HG02610 (cell line): ENCODE measurements around the gene AMHR2.
A peak's percentile ranks its signal among the peaks of the same experiment; 100 is the strongest.
"Not testable (repeated sequence)": the region's sequence is repeated elsewhere in the genome, so short reads cannot be mapped to it uniquely, and the experiment has no call there.

ENCODE experiments used
- ATAC-seq: cut with Tn5 transposase; IDR thresholded peaks from one replicate; pipeline ENCODE4 v1.9.1; 2021; ENCODE audit warnings: mild to moderate bottlenecking, moderate library complexity; ENCODE audit not compliant: unreplicated experiment

Gene AMHR2

DNA sequence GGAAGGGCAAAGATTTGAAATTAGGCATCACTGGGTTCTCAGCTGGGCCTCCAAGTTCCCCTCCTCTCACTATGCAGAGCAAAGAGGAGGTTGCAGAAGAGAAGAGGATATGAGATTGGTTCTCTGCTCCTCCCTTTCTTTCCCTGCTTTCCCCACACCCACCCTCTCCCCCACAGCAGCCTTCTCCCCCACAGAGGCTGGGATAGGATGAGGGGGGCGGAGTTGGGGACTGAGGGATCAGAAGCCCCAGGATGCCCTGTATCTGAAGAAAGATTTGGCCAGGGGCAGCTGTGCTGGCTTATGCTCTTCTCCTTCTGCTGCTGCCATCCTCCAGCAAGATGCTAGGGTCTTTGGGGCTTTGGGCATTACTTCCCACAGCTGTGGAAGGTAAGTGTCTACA is at the start of gene AMHR2:
TSS of gene AMHR2 (plus strand) at position 259 of the 400 bp plus-strand sequence. CDS start at position 339, 80 bp downstream.
- ATAC-seq = no peak

DNA sequence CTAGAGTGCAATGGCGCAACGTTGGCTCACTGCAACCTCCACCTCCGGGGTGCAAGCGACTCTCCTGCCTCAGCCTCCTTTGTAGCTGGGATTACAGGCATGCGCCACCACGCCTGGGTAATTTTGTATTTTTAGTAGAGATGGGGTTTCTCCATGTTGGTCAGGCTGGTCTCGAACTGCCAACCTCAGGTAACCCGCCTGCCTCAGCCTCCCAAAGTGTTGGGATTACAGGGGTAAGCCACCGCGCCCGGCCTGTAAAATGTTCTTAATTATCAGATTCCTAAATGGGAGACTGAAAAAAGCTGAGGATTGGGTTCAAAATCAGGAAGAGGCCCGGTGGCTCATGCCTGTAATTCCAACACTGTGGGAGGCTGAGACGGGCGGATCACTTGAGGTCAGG is 49.4 kb upstream of the AMHR2 start:
- ATAC-seq = not testable (repeated sequence)

DNA sequence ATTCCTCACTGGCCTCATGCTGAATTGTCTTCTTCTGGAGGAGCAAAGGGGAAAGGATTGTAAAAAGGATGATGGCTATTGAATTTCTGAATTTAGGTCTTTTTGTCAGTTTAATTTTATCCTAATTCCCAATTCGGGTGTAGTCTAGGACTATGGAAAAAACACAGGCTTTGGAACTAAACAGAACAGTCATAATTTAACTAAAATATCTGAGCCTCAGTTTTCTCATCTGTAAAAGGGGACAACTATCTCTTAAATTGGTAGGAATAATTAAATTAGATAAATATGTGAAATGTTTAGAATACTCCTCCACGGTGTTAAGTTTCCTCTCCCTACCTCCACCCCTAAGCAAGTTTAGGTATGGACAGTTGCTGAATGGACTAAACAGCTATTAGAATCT is 46.9 kb upstream of the AMHR2 start:
- no peak for ATAC-seq

DNA sequence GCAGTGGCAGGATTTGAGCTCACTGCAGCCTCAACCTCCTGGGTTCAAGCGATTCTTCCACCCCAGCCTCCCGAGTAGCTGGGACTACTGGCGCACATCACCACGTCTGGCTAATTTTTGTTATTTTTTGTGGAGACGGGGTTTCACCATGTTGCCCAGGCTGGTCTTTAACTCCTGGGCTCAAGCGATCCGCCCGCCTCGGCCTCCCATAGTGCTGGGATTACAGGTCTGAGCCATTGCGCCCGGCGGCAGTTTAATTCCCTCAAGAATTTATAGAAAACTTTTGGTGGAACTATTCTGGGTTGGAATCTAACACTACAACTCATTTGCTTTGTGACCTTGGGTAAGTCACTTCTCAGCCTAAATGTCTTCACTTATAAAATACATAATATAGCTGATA is 45.4 kb upstream of the AMHR2 start:
- no peak for ATAC-seq

DNA sequence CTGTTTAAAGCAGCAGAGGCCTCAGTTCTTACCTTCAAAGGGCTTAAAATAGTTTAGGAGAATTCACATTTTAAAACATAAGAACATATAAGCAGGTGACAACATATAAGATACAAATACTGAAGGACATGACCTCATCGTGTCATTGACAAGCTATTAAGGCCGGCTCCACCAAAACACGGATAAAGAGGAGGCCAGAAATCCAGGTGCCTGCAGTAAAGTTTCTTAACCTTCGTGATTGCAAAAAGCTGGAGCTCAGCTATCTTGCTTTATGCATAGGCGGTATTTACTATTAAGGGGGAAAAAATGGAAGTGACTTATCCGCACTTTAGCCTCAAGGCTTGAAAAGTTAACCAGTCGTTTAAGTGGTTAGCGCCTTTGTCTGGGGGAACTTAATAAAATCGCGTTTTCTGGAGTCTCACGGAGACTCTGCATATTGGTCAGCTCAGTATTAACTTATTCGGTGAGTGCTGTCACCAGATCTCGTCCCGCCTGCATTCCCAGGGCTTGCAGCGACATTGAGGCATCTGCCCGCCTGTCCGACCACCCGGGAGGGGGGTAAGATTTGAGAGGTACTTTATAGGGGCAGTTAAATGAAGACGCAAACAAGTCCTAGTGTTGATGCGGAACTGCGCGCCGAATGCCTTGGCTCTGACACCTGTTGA is 44.8 kb upstream of the AMHR2 start:
- no peak for ATAC-seq

DNA sequence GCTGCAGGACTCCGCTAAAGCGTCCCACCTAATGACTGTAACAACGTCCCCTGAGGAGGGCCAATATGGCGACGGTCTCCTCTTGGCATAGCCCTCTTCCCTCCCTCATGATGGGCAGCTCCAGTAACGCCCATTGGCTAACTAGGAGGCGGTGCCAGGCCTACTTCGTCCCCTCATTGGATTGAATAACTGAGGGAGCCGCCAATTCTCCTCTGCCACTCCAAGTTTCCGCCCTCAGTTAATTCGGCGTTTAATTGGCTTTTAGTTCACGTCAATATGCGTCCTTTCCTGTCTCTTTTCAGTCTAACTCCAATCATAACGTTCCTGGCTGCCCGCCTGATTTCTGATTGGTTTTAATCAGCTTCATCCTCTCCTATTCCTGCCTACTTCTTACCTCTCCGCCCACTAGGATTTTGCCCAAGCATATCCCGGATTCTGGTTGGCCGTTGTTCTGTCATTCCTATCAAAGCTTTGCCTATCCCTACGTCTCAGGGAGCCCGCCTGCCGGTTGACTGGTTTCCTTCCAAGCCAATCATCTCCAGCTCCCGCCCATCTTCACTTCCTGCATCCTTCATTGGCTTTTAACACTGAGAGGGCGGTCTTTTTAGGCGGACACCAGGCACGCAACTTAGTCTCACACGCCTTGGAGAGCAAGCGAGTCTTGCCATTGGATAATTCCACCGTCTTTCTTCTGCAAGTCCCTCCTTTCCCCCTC is 44.1 kb upstream of the AMHR2 start:
- peak; percentile 73 for ATAC-seq

DNA sequence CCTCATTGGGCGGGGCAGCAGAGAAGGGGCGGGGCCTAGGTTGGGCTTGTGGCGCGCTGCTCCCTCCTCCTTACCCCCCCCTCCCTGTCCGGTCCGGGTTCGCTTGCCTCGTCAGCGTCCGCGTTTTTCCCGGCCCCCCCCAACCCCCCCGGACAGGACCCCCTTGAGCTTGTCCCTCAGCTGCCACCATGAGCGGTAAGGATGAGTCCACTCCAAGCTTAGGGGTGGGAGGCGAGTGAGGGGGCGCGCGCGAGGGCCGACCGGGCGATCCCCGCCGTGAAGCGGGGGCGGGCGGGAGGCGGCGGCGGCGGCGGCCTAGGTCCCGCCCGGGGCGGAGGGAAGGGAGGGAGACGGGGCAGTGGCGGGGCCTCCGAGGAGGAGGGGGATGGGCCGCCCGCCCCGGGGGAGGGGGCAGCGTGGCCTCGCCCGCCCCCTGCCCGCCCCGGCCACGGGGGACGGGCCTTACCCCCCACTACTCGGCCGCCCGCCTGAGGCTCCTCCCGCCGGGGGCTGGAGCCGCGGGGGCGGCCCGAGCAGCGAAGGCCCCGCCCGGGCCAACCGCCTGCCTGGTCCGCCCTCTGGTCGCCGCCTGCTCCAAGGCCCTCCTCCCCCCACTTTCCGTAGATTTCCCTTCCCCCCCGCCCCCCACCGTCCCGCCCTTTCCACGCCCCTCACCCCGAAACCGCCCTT is 43.4 kb upstream of the AMHR2 start, which contains the start of gene SP1:
TSS of gene SP1 (plus strand) at position 73 of the 690 bp plus-strand sequence. CDS start at position 189, 116 bp downstream.
- ATAC-seq = peak; percentile 47

DNA sequence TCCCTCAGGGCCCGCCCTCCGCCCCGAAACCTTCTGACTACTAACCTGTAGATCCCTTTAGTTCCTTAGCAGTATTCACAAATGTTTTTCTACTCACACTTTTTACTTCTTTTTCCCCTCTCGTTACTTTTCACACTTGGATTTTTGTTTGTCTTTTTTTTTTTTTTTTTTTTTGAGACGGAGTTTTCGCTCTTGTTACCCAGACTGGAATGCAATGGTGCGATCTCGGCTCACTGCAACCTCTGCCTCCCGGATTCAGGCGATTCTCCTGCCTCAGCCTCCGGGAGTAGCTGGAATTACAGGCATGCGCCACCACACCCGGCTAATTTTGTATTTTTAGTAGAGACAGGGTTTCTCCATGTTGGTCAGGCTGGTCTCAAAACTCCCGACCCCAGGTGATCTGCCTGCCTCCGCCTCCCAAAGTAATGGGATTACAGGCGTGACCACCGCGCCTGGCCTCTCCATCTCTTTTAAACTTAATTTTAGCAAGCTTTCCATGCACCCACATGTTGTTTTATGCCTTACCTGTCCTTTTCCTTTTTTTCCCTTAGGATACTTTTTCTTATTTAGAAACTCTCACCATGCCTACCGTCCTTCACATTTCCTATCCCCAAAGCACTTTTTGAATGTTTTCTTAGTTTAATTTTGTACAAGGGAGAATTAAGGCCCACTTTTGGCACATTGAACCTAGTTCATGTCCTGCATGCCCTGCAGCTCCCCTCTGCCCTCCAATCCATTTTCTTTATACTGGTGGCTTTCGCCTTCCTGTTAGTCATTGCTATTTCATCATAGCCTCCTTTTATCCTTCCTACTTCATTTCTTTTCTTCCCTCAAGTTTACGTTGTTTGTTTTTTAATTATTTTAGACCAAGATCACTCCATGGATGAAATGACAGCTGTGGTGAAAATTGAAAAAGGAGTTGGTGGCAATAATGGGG is 42.6 kb upstream of the AMHR2 start:
- no peak for ATAC-seq

DNA sequence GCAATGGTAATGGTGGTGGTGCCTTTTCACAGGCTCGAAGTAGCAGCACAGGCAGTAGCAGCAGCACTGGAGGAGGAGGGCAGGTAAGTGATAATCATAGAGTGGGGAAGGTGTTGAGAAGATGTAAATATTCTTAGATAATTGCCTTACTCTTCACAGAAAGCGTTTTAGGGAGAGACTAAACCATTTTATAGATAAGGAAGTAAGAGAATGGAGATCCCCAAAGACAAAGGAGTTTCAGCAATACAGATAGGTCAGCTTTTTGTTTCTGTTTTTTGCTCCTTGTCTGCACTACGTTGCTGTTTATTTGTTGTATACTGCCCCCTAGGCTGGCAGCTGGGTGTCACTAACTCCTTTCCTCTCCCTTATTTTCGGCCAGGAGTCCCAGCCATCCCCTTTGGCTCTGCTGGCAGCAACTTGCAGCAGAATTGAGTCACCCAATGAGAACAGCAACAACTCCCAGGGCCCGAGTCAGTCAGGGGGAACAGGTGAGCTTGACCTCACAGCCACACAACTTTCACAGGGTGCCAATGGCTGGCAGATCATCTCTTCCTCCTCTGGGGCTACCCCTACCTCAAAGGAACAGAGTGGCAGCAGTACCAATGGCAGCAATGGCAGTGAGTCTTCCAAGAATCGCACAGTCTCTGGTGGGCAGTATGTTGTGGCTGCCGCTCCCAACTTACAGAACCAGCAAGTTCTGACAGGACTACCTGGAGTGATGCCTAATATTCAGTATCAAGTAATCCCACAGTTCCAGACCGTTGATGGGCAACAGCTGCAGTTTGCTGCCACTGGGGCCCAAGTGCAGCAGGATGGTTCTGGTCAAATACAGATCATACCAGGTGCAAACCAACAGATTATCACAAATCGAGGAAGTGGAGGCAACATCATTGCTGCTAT is 41.7 kb upstream of the AMHR2 start:
- ATAC-seq = no peak

DNA sequence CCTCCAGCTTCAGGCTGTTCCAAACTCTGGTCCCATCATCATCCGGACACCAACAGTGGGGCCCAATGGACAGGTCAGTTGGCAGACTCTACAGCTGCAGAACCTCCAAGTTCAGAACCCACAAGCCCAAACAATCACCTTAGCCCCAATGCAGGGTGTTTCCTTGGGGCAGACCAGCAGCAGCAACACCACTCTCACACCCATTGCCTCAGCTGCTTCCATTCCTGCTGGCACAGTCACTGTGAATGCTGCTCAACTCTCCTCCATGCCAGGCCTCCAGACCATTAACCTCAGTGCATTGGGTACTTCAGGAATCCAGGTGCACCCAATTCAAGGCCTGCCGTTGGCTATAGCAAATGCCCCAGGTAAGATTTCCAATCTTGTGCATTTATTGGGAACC is 40.4 kb upstream of the AMHR2 start:
- ATAC-seq = no peak

DNA sequence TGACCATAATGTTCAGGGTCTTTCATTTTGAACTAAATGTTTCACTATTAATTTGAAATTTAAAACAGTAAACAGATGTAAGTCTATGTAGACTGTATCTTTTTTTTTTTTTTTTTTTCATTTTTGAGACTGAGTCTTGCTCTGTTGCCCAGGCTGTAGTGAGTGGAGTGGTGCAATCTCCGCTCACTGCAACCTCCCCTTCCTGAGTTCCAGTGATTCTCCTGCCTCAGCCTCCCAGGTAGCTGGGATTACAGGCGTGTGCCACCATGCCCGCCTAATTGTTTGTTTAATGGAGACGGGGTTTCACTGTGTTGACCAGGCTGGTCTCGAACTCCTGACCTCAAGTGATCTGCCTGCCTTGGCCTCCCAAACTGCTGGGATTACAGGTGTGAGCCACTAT is 37.3 kb upstream of the AMHR2 start:
- ATAC-seq = not testable (repeated sequence)

DNA sequence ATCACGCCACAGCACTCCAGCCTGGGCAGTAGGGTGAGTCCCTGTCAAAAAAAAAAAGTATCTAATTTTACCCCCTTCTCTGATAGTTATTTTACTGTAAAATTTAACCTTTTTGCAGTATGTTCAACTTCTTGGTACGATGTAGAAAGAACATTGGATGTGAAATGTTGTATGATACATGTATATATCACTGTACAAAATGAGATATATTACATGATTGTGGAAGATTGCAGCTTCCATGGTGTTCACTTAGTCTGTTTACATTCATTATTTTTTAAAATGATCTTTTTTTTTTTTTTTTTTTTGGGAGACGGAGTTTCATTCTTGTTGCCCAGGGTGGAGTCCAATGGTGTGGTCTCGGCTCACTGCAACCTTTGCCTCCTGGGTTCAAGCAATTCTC is 34.7 kb upstream of the AMHR2 start:
- ATAC-seq = no peak

DNA sequence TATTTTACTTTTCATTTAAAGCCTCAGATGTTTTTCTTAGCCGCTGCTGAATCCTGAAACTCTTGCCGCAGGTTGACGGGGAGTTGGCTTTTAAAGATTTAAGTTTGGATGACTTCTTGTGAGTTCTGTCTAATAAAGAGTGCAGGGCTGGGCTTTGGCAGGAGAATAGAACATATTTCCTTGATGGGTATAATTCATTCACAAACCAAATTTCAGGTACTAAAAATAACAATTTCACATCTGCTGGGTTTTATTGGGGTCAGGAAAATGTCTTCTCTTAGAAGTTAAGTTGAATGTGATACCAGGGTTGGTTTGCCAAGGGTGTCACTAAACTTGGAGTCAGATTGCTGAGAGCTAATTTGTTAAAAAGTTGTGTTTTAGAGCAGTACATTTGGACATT is 34.0 kb upstream of the AMHR2 start:
- no peak for ATAC-seq

DNA sequence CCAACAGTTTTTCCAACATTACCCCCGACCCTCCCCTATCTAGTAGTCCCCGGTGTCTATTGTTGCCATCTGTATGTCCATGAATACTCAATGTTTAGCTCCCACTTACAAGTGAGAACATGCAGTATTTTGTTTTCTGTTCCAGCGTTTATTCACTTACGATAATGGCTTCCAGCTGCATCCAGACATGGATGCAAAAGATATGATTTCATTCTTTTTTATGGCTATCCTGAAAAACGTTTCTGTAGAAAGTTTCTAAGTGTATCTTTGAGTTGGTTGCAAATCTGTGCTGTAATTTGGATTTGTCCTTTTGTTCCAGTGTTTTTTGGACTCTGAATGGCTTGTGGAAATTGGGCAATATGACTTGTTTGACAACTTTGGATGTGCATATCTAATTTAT is 31.9 kb upstream of the AMHR2 start:
- ATAC-seq = no peak

DNA sequence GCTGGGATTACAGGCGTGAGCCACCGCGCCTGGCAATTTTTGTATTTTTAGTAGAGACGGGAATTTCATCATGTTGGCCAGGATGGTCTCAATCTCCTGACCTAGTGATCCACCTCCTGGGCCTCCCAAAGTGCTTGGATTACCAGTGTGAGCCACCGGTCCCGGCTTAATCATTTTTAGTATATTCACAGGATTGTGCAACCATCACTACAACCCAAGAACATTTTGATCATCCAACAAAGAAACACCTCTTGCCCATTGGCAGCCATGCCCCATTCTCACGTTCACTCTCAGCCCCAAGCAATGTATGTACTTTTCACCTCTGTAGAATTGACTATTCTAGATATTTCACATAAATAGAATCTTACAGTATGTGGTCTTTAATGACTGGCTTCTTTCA is 23.8 kb upstream of the AMHR2 start:
- ATAC-seq = no peak

DNA sequence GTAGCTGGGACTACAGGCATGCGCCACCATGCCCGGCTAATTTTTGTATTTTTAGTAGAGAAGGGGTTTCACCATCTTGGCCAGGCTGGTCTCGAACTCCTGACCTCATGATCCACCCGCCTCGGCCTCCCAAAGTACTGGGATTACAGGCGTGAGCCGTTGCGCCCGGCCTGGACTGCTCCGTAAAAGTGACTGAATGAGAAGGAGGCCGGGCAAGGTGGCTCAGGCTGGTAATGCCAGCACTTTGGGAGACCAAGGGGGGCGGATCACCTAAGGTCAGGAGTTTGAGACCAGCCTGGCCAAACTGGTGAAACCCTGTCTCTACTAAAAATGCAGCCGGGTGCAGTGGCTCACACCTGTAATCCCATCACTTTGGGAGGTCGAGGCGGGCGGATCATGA is 21.3 kb upstream of the AMHR2 start:
- not testable (repeated sequence) for ATAC-seq

DNA sequence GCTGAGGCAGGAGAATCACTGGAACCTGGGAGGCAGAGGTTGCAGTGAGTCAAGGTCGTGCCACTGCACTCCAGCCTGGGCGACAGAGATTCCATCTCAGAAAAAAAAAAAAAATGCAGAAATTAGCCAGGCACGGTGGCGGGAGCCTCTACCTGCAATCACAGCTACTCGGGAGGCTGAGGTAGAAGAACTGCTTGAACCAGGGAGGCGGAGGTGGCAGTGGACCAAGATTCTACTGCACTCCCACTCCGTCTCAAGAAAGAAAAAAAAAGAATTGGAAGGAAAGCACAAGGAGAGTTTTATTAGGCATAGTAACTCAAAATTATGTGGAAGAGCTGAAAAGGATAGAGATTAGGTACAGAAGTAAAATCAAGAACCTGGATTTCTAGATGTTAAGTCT is 20.8 kb upstream of the AMHR2 start:
- ATAC-seq = no peak

DNA sequence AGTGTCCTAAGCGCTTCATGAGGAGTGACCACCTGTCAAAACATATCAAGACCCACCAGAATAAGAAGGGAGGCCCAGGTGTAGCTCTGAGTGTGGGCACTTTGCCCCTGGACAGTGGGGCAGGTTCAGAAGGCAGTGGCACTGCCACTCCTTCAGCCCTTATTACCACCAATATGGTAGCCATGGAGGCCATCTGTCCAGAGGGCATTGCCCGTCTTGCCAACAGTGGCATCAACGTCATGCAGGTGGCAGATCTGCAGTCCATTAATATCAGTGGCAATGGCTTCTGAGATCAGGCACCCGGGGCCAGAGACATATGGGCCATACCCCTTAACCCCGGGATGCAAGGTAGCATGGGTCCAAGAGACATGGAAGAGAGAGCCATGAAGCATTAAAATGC is 12.7 kb upstream of the AMHR2 start:
- no peak for ATAC-seq

DNA sequence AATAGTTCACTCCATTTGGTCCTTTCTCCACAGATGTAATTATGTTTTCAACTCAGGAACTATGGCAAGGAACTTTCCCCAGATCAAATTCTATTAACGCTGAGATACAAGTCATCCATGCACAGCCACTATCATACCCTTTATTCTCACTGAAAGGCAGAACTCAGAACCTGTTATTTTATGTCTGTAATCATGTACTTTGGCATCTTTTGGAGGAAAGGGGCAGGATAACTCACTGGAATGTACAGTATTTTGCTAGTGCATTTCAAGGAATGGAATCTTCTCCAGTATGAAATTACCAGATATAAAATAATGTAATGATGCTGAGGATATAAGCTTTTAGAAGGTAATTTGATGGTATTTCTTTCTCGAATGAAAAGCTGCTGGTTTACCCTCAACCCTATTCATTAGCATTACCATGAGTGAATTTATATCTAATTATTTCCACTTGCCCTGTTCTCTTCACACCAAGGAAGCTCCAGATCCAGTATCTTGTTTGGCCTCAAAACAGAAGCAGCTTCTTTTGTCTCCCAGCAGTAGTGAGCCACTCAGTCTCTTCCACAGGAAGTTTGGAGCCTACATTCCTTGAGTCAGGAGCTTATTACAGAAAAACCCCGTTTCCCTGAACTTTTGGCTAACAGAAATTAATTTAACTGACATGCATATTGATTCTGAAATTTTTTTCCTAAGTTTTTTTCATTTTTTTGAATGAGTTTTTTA is 10.0 kb upstream of the AMHR2 start:
- no peak for ATAC-seq
